GM10266 (cell line): ENCODE measurements around the gene DAB2IP.
A peak's percentile ranks its signal among the peaks of the same experiment; 100 is the strongest.
"Not testable (repeated sequence)": the region's sequence is repeated elsewhere in the genome, so short reads cannot be mapped to it uniquely, and the experiment has no call there.

ENCODE experiments used
- DNase-seq: peaks from one replicate; pipeline ENCODE4 v3.0.0; 2012; ENCODE audit errors: extremely low spot score
- CTCF ChIP-seq: IDR thresholded peaks from 2 replicates; pipeline ENCODE4 v1.5.1; 2012; ENCODE audit warnings: mild to moderate bottlenecking, low read depth; ENCODE audit not compliant: control insufficient read depth, insufficient read depth; ENCODE audit errors: missing control alignments

Gene DAB2IP

DNA sequence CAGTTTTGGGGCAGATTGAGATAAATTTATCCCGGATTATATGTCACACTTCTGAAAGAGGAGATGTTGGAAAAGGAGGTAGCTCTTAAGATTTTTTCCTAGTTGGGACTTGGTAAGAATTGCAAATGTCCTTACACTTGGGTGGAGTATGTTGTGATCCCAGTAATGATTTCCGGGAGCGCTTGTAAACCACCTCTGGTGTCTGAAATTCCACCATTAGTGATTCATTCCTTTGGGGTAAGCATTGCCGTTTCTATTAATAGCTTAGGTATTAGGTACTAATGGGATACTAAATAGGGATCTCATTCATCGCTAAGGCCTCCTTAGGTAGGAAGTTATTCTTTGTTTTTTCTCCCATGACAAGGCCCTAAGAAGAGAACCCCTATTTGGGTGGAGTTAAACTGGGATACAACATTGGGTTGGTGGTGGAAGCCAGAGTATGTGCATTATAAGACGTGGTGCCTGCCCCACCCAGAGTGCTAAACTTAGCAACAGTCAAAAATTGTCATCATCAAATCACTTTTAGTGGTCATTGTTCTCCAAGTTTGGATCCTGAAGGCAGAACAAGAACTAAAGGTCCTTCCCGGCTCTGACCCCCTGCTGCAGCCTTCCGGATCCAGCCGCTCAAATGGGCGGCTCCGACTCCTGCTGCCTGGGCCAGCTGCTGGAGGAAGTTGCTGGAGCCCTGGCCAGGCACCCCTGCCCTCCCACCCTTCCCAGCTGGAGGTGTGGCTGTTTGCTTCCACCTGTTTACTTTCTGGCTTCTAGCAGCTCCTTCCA lies 31.7 kb upstream of the DAB2IP start:
- TF ChIP-seq CTCF, result no peak

GRCh38 chr9:121620325-121620673 lies 31.1 kb upstream of the DAB2IP start:
- no peak for DNase-seq
- TF ChIP-seq CTCF, result no peak

More for the DNA sequence above, 31.7 kb upstream of the DAB2IP start:
- DNase-seq, result no peak

GRCh38 chr9:121620777-121621449 lies 30.5 kb upstream of the DAB2IP start:
- DNase-seq, result peak; percentile 35
- peak; percentile 34 for TF ChIP-seq CTCF

- no peak for DNase-seq
- no peak for TF ChIP-seq CTCF
Measured at GRCh38 chr9:121622387-121623203, 28.8 kb upstream of the DAB2IP start.

DNA sequence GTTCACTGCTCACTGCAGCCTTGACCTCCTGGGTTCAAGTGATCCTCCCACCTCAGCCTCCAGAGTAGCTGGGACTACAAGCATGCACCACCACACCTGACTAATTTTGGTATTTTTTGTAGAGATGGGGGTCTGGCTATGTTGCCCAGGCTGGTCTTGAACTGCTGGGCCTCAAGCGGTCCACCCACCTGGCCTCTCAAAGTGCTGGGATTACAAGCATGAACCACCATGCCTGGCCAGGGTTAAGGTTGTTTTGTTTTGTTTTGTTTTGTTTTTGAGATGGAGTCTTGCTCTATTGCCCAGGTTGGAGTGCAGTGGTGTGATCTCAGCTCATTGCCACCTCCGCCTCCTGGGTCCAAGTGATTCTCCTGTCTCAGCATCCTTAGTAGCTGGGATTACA lies 28.0 kb upstream of the DAB2IP start:
- DNase-seq, result not testable (repeated sequence)

DNA sequence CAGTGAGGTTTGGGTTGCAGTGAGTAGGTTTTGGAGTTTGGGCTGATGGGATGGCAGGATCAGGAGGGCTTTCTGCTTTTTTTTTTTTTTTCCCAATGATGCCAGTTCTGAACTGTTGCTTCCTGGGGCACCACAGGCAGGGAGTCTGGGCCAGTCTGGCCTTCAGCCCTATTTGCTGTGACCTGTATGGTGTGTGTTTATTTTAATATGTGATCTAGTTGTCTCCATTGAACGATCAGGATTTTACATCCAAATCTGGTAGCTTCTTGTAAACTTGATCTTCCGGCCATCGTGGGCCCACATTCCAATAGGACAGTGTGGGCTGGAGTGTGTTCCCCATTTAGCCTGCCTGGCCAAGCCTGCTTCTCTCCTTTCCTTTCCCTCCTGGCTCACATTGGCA lies 25.8 kb upstream of the DAB2IP start:
- no peak for TF ChIP-seq CTCF
- DNase-seq, result no peak

DNA sequence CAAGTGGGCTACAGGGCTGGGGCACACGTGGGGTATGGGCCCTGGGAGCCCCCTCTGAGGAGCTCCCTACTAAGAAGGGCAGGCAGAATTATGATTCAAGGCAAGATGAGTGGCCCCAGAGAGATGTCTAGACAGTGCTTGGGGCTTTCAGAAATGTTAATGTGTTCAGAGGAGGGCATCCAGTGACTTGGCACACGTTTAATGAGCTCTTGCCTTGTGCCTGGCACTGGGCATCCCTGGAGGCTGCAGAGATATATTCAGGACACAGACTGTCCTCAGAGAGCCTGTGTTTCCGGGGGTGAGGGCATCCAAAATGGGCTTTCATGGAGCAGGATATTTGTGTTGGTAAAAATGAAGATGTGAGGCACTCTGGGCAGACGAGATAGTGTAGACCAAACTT lies 25.4 kb upstream of the DAB2IP start:
- no peak for TF ChIP-seq CTCF
- no peak for DNase-seq
